ENCODE data around the gene SIX4. TPM values are rescaled to one million over a fixed set of nuclear protein-coding genes. Genes with fewer than 3 reads are reported as not detected.

Gene SIX4
- total RNA-seq, 1 donor from 2014 or later: 26.2 TPM

- peaks cover 22% of the 10 kb centered on the region for H3K4me1 Mint-ChIP-seq (ENCODE audit: low read depth)
- no peaks in the 10 kb centered on the region for H3K9me3 Mint-ChIP-seq (ENCODE audit: low read depth)
- no peak for DNase-seq (ENCODE audit: low spot score)
- H3K27me3 Mint-ChIP-seq (ENCODE audit: low read depth): no peaks in the 10 kb centered on the region
- no peak overlapping the region for H3K27ac Mint-ChIP-seq (ENCODE audit: unreplicated experiment)
- H3K36me3 Mint-ChIP-seq (ENCODE audit: low read depth): no peaks in the 10 kb centered on the region
- H3K4me3 Mint-ChIP-seq (ENCODE audit: unreplicated experiment): no peak overlapping the region
- TF ChIP-seq CTCF (IDR thresholded peaks at IDR 0.05): no peak
These were observed 61.2 kb downstream of the SIX4 start for GRCh38 chr14:60662982-60663381.

DNA sequence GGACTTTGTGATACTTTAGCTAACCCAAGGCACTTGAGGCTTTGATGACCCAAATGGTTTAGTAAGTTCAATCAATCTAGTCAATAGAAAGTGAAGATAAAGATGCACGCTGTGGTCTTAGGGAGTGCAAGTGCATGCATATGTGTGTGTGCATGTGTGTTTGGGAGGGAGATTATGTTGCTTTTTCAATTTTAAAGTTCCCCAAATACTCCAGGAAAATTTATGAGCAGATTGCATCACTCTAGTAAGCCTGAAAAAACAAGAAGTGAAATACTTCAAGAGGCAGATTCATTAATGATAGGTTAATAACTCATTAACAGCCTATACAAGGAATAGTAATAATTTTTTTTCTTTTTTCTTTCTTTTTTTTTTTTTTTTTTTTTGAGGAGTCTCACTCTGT lies 62.4 kb downstream of the SIX4 start:
- no peak for DNase-seq (ENCODE audit: low spot score)
- Mint-ChIP-seq H3K36me3 (ENCODE audit: low read depth) (no peaks in the 10 kb centered on the region), H3K4me1 (ENCODE audit: low read depth) (peaks cover 30% of the 10 kb centered on the region), H3K9me3 (ENCODE audit: low read depth) (no peaks in the 10 kb centered on the region), H3K27ac (ENCODE audit: unreplicated experiment) (no peak overlapping the region), H3K4me3 (ENCODE audit: unreplicated experiment) (no peak overlapping the region), H3K27me3 (ENCODE audit: low read depth) (no peaks in the 10 kb centered on the region)
- no peak for TF ChIP-seq CTCF (IDR thresholded peaks at IDR 0.05)

Other genes starting within 250 kb of the SIX4 start
- gene C14orf39, start 238.3 kb downstream of the SIX4 start, total RNA-seq: 0.36 to 0.60 TPM (median 0.44 TPM) in 3 replicates
- gene SIX6, start 215.2 kb downstream of the SIX4 start, total RNA-seq: not detected in 3 replicates
- 92.0 to 204 TPM (median 94.6 TPM) in 3 replicates for gene SIX1, start 74.9 kb downstream of the SIX4 start, total RNA-seq
- gene MNAT1, start 10.4 kb upstream of the SIX4 start, total RNA-seq: 42.4 to 71.1 TPM (median 42.7 TPM) in 3 replicates

All from chondrocyte (in vitro differentiated cells).